H9 (cell line): Measurements from ENCODE around the gene CACNA2D4. TPM values are rescaled to one million over a fixed set of nuclear protein-coding genes. Genes with fewer than 3 reads are reported as not detected.

Source experiments
- DNase-seq: peaks from one replicate; pipeline ENCODE4 v3.0.0-alpha.2; 2017
- H2AFZ ChIP-seq: one replicate; pipeline ENCODE4 v1.6.1; 2013; ENCODE audit warnings: mild to moderate bottlenecking, low read length, control low read depth, moderate library complexity
- H2AK5ac ChIP-seq: 2 replicates; pipeline ENCODE4 v1.6.1; 2013; ENCODE audit warnings: low read length, control low read depth, mixed read lengths; ENCODE audit not compliant: insufficient read length
- H2BK120ac ChIP-seq: one replicate; pipeline ENCODE4 v1.6.1; 2013; ENCODE audit warnings: low read depth, mild to moderate bottlenecking, low read length, control low read depth, inconsistent platforms; ENCODE audit not compliant: poor library complexity, severe bottlenecking
- H2BK12ac ChIP-seq: 2 replicates; pipeline ENCODE4 v1.6.1; 2013; ENCODE audit warnings: low read length, control low read depth, mixed read lengths, low read depth; ENCODE audit not compliant: insufficient read length
- H2BK15ac ChIP-seq: 2 replicates; pipeline ENCODE4 v1.6.1; 2013; ENCODE audit warnings: low read depth, low read length, control low read depth
- H2BK20ac ChIP-seq: one replicate; pipeline ENCODE4 v1.6.1; 2013; ENCODE audit warnings: low read depth, mild to moderate bottlenecking, low read length, control low read depth, inconsistent platforms; ENCODE audit not compliant: poor library complexity, severe bottlenecking
- H2BK5ac ChIP-seq: 2 replicates; pipeline ENCODE4 v1.6.1; 2013; ENCODE audit warnings: low read length, control low read depth, mixed read lengths; ENCODE audit not compliant: insufficient read length
- H3K14ac ChIP-seq: 2 replicates; pipeline ENCODE4 v1.6.1; 2013; ENCODE audit warnings: low read length, control low read depth; ENCODE audit not compliant: insufficient read depth
- H3K18ac ChIP-seq: 2 replicates; pipeline ENCODE4 v1.6.1; 2013; ENCODE audit warnings: low read depth, mild to moderate bottlenecking, mixed read lengths, low read length, control low read depth; ENCODE audit not compliant: insufficient read length
- H3K23ac ChIP-seq: 2 replicates; pipeline ENCODE4 v1.6.1; 2013; ENCODE audit warnings: low read length, control low read depth, mixed read lengths, low read depth; ENCODE audit not compliant: insufficient read length
- H3K23me2 ChIP-seq: 2 replicates; pipeline ENCODE4 v1.6.1; 2013; ENCODE audit warnings: low read depth, mild to moderate bottlenecking, mixed read lengths, low read length, control low read depth; ENCODE audit not compliant: insufficient read length, poor library complexity, severe bottlenecking
- H3K27ac ChIP-seq: 2 replicates; pipeline ENCODE4 v1.5.1; 2013; ENCODE audit warnings: low read length, control low read depth, mixed read lengths, low read depth; ENCODE audit not compliant: insufficient read length
- H3K27me3 ChIP-seq: 2 replicates; pipeline ENCODE4 v1.6.1; 2013; ENCODE audit warnings: low read length, control low read depth, inconsistent platforms; ENCODE audit not compliant: insufficient read depth
- H3K4ac ChIP-seq: 2 replicates; pipeline ENCODE4 v1.6.1; 2013; ENCODE audit warnings: low read depth, mild to moderate bottlenecking, control low read depth, inconsistent platforms, low read length, moderate library complexity
- H3K4me1 ChIP-seq: 2 replicates; pipeline ENCODE4 v1.6.1; 2013; ENCODE audit warnings: low read length, control low read depth, inconsistent platforms; ENCODE audit not compliant: insufficient read depth
- H3K4me2 ChIP-seq: 2 replicates; pipeline ENCODE4 v1.6.1; 2013; ENCODE audit warnings: low read length, control low read depth, mixed read lengths; ENCODE audit not compliant: insufficient read length, insufficient read depth
- H3K56ac ChIP-seq: 2 replicates; pipeline ENCODE4 v1.6.1; 2013; ENCODE audit warnings: low read depth, mild to moderate bottlenecking, mixed read lengths, low read length, control low read depth; ENCODE audit not compliant: insufficient read length
- H3K79me1 ChIP-seq: 2 replicates; pipeline ENCODE4 v1.6.1; 2013; ENCODE audit warnings: low read depth, mild to moderate bottlenecking, moderate library complexity, low read length, control low read depth, inconsistent platforms; ENCODE audit not compliant: insufficient read depth, poor library complexity, severe bottlenecking
- H3K79me2 ChIP-seq: 2 replicates; pipeline ENCODE4 v1.6.1; 2013; ENCODE audit warnings: low read length, control low read depth, inconsistent platforms; ENCODE audit not compliant: insufficient read depth
- H3K9ac ChIP-seq: 2 replicates; pipeline ENCODE4 v1.6.1; 2013; ENCODE audit warnings: low read length, control low read depth, mixed read lengths; ENCODE audit not compliant: insufficient read length; ENCODE audit errors: extremely low read depth
- H3K9me3 ChIP-seq: one replicate; pipeline ENCODE4 v1.6.1; 2013; ENCODE audit warnings: low read depth, low read length, inconsistent platforms; ENCODE audit not compliant: control insufficient read depth
- H3T11ph ChIP-seq: one replicate; pipeline ENCODE4 v1.6.1; 2013; ENCODE audit warnings: mild to moderate bottlenecking, low read length, control low read depth, inconsistent platforms
- H4K20me1 ChIP-seq: one replicate; pipeline ENCODE4 v1.6.1; 2013; ENCODE audit not compliant: control insufficient read depth, insufficient read length, insufficient read depth
- H4K5ac ChIP-seq: 2 replicates; pipeline ENCODE4 v1.6.1; 2013; ENCODE audit warnings: low read depth, mild to moderate bottlenecking, mixed read lengths, low read length, control low read depth; ENCODE audit not compliant: insufficient read length
- H4K8ac ChIP-seq: replicated peaks from 2 replicates; pipeline ENCODE4 v1.6.1; 2013; ENCODE audit warnings: low read length, control low read depth, mixed read lengths, low read depth; ENCODE audit not compliant: insufficient read length
- H4K91ac ChIP-seq: 2 replicates; pipeline ENCODE4 v1.6.1; 2013; ENCODE audit warnings: low read depth, mild to moderate bottlenecking, moderate library complexity, mixed read lengths, low read length, control low read depth; ENCODE audit not compliant: insufficient read length
- H3K27ac Mint-ChIP-seq, 3 experiments: 2 replicates in 2 of 3; 3 replicates in 1 of 3; pipeline ENCODE4 v1.8.0; 2020 to 2021; ENCODE audit warnings: mixed read lengths in 3 of 3, mild to moderate bottlenecking in 1 of 3, moderate library complexity in 1 of 3
- H3K27me3 Mint-ChIP-seq: 2 replicates; pipeline ENCODE4 v1.8.0; 2021; ENCODE audit warnings: low read depth, mild to moderate bottlenecking, moderate library complexity, mixed read lengths
- H3K36me3 Mint-ChIP-seq, 3 experiments: 2 replicates in 2 of 3; 3 replicates in 1 of 3; pipeline ENCODE4 v1.8.0; 2020 to 2021; ENCODE audit warnings: low read depth in 3 of 3, mixed read lengths in 3 of 3; ENCODE audit not compliant: insufficient read depth in 1 of 3
- H3K4me1 Mint-ChIP-seq, 2 experiments: 2 replicates each; pipeline ENCODE4 v1.8.0; 2020; ENCODE audit warnings: mixed read lengths in 2 of 2
- H3K4me3 Mint-ChIP-seq, 2 experiments: 2 replicates in 1 of 2; 3 replicates in 1 of 2; pipeline ENCODE4 v1.8.0; 2020 to 2021; ENCODE audit warnings: mild to moderate bottlenecking in 2 of 2, mixed read lengths in 2 of 2, moderate library complexity in 1 of 2
- H3K9me3 Mint-ChIP-seq, 2 experiments: 2 replicates in 1 of 2; 3 replicates in 1 of 2; pipeline ENCODE4 v1.8.0; 2020; ENCODE audit warnings: mild to moderate bottlenecking in 2 of 2, mixed read lengths in 2 of 2, moderate library complexity in 1 of 2
- WGBS: extraction: QIAGEN DNeasy Blood & Tissue Kit; methylation state at CpG from one replicate; pipeline ENCODE4 v1.1.7; 2013; ENCODE audit warnings: missing lambda C conversion rate, low lambda C conversion rate, mixed read lengths; ENCODE audit not compliant: insufficient read length; ENCODE audit errors: extremely low coverage; 5-methylcytosine and 5-hydroxymethylcytosine counted together
- total RNA-seq: library from RNA; stranded (reverse); gene quantifications from 2 replicates; pipeline ENCODE4 v1.2.1, GENCODE V29; 2021
- TF ChIP-seq, protein P1 (sequence below): fragments of 200-600 bp; sonication (generic); conservative IDR thresholded peaks from 3 replicates; pipeline ENCODE4 v1.8.0; 2021; ENCODE audit warnings: antibody characterized with exemption, mild to moderate bottlenecking

CACNA2D4 gene
- total RNA-seq, 1 experiment from 2014 or later = 0.79 TPM

DNA sequence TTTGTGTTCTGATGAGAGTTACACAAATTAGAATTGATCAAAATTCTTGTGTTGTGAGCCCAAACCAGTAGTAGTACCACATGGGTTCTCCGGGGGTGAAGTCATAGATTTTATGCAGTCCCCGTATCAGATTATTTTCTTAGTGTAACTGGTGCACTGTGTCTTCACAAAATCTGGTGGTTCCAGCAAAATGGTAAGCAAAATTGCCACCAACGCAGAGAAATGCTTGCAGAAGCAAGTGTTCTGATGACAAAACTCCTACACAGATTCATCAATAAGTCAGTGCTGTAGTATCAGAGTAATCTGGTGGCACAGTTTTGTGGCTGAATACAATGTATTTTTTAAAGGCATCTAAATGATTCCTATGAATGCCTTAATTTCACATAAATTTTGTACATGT, 1.3 kb upstream of the CACNA2D4 start:
- Histone ChIP-seq H3K27me3 (no peaks in the 10 kb centered on the region), H4K91ac (no peak overlapping the region), H3K4me1 (no peaks in the 10 kb centered on the region), H2BK5ac (no peak overlapping the region), H2BK20ac (no peak overlapping the region), H3K23ac (no peak overlapping the region), H3K56ac (no peak overlapping the region), H2BK120ac (no peak overlapping the region), H3K4ac (no peak overlapping the region), H3K79me1 (no peaks in the 10 kb centered on the region), H4K5ac (no peak overlapping the region), H3K9ac (no peak overlapping the region), H2BK12ac (no peak overlapping the region), H2AFZ (no peak overlapping the region), H3K23me2 (no peaks in the 10 kb centered on the region), H3K14ac (no peak overlapping the region), H2AK5ac (no peak overlapping the region), H3K27ac (no peak overlapping the region), H3K4me2 (no peak overlapping the region), H4K8ac (no peak overlapping the region), H3K79me2 (no peaks in the 10 kb centered on the region), H2BK15ac (no peak overlapping the region), H4K20me1 (no peaks in the 10 kb centered on the region), H3K18ac (no peak overlapping the region), H3T11ph (no peak overlapping the region), H3K9me3 (no peaks in the 10 kb centered on the region)
- H3K27me3 Mint-ChIP-seq = peaks cover 1% of the 10 kb centered on the region
- no peaks in the 10 kb centered on the region; a peak in 1 of 7 replicates for H3K36me3 Mint-ChIP-seq
- no peaks in the 10 kb centered on the region for H3K9me3 Mint-ChIP-seq
- H3K4me3 Mint-ChIP-seq = no peak overlapping the region
- TF ChIP-seq, protein P1, sequence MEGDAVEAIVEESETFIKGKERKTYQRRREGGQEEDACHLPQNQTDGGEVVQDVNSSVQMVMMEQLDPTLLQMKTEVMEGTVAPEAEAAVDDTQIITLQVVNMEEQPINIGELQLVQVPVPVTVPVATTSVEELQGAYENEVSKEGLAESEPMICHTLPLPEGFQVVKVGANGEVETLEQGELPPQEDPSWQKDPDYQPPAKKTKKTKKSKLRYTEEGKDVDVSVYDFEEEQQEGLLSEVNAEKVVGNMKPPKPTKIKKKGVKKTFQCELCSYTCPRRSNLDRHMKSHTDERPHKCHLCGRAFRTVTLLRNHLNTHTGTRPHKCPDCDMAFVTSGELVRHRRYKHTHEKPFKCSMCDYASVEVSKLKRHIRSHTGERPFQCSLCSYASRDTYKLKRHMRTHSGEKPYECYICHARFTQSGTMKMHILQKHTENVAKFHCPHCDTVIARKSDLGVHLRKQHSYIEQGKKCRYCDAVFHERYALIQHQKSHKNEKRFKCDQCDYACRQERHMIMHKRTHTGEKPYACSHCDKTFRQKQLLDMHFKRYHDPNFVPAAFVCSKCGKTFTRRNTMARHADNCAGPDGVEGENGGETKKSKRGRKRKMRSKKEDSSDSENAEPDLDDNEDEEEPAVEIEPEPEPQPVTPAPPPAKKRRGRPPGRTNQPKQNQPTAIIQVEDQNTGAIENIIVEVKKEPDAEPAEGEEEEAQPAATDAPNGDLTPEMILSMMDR = no peak
- DNase-seq = no peak
- H3K4me1 Mint-ChIP-seq = peaks cover 13 to 40% of the 10 kb centered on the region in 2 experiments
- no CpG with 5 or more reads among the region's 3 CpGs for WGBS
- H3K27ac Mint-ChIP-seq = no peak overlapping the region
